Astrocyte of the spinal cord (primary cell): ENCODE measurements around the gene C10orf95.

ENCODE experiments used
- DNase-seq: peaks from one replicate; pipeline ENCODE4 v3.0.0; 2011; ENCODE audit warnings: low read depth, low spot score
- H3K4me3 ChIP-seq: 2 replicates; pipeline ENCODE4 v1.5.1; 2011; ENCODE audit warnings: low read depth, mild to moderate bottlenecking, low read length, moderate library complexity
- CTCF ChIP-seq: IDR thresholded peaks from 2 replicates; pipeline ENCODE4 v1.5.1; 2012; ENCODE audit warnings: low read depth, mild to moderate bottlenecking, low read length, inconsistent platforms
- in situ Hi-C: cut with HindIII; loops from 2 replicates; pipeline ENCODE4 v1.10.0; 2017; ENCODE audit warnings: low sequenced_read_pairs

The C10orf95 gene

GRCh38 chr10:102452672-102453340 is 1.5 kb upstream of the C10orf95 start:
- no peak for TF ChIP-seq CTCF
- peak; percentile 71 for DNase-seq
- no peak overlapping the region for H3K4me3 ChIP-seq
- in situ Hi-C loops, result no loop called here

- in situ Hi-C loops, result no loop called here
- DNase-seq, result peak; percentile 56
- TF ChIP-seq CTCF, result no peak
- peak overlapping the region; percentile 59 for H3K4me3 ChIP-seq
Measured at GRCh38 chr10:102450374-102451104, 804 bp downstream of the C10orf95 start.

GRCh38 chr10:102450124-102450373 is 1.3 kb downstream of the C10orf95 start:
- no peak for DNase-seq
- peak overlapping the region; percentile 59 for H3K4me3 ChIP-seq
- in situ Hi-C loops, result no loop called here
- TF ChIP-seq CTCF, result no peak

- H3K4me3 ChIP-seq, result peak overlapping the region; percentile 59
- in situ Hi-C loops, result no loop called here
- TF ChIP-seq CTCF, result no peak
- DNase-seq, result peak; percentile 28
Measured at GRCh38 chr10:102449321-102450123, 1.8 kb downstream of the C10orf95 start.

- no peak overlapping the region for H3K4me3 ChIP-seq
- TF ChIP-seq CTCF, result no peak
- no peak for DNase-seq
- in situ Hi-C loops, result no loop called here
Measured at GRCh38 chr10:102444851-102445250, 6.5 kb downstream of the C10orf95 start.

GRCh38 chr10:102438374-102438773 is 13.0 kb downstream of the C10orf95 start:
- H3K4me3 ChIP-seq, result no peak overlapping the region
- DNase-seq, result no peak
- in situ Hi-C loops, result no loop called here
- no peak for TF ChIP-seq CTCF
